ENCODE data around the gene PTK6.

PTK6 gene

GRCh38 chr20:63507083-63507743, 30.0 kb downstream of the PTK6 start:
- no peak for DNase-seq (ENCODE audit: low read depth in 1 of 2, low spot score in 1 of 2)
- no peak overlapping the region for H3K27ac ChIP-seq (replicated peaks)
- H3K4me3 ChIP-seq (replicated peaks; ENCODE audit: insufficient read depth, low read length), result no peak overlapping the region
- no peaks in the 10 kb centered on the region for H3K27me3 ChIP-seq (ENCODE audit: insufficient read depth, poor library complexity, severe bottlenecking)
- no peak for TF ChIP-seq POLR2AphosphoS5 (IDR thresholded peaks at IDR 0.05; ENCODE audit: low read depth)
- TF ChIP-seq, protein P1, sequence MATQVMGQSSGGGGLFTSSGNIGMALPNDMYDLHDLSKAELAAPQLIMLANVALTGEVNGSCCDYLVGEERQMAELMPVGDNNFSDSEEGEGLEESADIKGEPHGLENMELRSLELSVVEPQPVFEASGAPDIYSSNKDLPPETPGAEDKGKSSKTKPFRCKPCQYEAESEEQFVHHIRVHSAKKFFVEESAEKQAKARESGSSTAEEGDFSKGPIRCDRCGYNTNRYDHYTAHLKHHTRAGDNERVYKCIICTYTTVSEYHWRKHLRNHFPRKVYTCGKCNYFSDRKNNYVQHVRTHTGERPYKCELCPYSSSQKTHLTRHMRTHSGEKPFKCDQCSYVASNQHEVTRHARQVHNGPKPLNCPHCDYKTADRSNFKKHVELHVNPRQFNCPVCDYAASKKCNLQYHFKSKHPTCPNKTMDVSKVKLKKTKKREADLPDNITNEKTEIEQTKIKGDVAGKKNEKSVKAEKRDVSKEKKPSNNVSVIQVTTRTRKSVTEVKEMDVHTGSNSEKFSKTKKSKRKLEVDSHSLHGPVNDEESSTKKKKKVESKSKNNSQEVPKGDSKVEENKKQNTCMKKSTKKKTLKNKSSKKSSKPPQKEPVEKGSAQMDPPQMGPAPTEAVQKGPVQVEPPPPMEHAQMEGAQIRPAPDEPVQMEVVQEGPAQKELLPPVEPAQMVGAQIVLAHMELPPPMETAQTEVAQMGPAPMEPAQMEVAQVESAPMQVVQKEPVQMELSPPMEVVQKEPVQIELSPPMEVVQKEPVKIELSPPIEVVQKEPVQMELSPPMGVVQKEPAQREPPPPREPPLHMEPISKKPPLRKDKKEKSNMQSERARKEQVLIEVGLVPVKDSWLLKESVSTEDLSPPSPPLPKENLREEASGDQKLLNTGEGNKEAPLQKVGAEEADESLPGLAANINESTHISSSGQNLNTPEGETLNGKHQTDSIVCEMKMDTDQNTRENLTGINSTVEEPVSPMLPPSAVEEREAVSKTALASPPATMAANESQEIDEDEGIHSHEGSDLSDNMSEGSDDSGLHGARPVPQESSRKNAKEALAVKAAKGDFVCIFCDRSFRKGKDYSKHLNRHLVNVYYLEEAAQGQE (IDR thresholded peaks at IDR 0.05; ENCODE audit: insufficient replicate concordance, low read depth), result no peak
- TF ChIP-seq, protein P2, sequence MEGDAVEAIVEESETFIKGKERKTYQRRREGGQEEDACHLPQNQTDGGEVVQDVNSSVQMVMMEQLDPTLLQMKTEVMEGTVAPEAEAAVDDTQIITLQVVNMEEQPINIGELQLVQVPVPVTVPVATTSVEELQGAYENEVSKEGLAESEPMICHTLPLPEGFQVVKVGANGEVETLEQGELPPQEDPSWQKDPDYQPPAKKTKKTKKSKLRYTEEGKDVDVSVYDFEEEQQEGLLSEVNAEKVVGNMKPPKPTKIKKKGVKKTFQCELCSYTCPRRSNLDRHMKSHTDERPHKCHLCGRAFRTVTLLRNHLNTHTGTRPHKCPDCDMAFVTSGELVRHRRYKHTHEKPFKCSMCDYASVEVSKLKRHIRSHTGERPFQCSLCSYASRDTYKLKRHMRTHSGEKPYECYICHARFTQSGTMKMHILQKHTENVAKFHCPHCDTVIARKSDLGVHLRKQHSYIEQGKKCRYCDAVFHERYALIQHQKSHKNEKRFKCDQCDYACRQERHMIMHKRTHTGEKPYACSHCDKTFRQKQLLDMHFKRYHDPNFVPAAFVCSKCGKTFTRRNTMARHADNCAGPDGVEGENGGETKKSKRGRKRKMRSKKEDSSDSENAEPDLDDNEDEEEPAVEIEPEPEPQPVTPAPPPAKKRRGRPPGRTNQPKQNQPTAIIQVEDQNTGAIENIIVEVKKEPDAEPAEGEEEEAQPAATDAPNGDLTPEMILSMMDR (IDR thresholded peaks at IDR 0.05; ENCODE audit: insufficient read depth, low read length), result no peak
- no peak for TF ChIP-seq SPI1 (IDR thresholded peaks at IDR 0.05; ENCODE audit: borderline replicate concordance, low read depth)
- no peak for TF ChIP-seq GABPA (IDR thresholded peaks at IDR 0.05; ENCODE audit: low read depth)

GRCh38 chr20:63505723-63506122, 31.5 kb downstream of the PTK6 start:
- DNase-seq (ENCODE audit: low read depth in 1 of 2, low spot score in 1 of 2), result no peak
- Histone ChIP-seq H3K4me3 (replicated peaks; ENCODE audit: insufficient read depth, low read length) (no peak overlapping the region), H3K27ac (replicated peaks) (no peak overlapping the region), H3K27me3 (ENCODE audit: insufficient read depth, poor library complexity, severe bottlenecking) (no peaks in the 10 kb centered on the region)
- TF ChIP-seq, protein P1 (IDR thresholded peaks at IDR 0.05; ENCODE audit: insufficient replicate concordance, low read depth), result no peak
- TF ChIP-seq POLR2AphosphoS5 (IDR thresholded peaks at IDR 0.05; ENCODE audit: low read depth) (no peak), GABPA (IDR thresholded peaks at IDR 0.05; ENCODE audit: low read depth) (no peak), SPI1 (IDR thresholded peaks at IDR 0.05; ENCODE audit: borderline replicate concordance, low read depth) (no peak)
- TF ChIP-seq, protein P2 (IDR thresholded peaks at IDR 0.05; ENCODE audit: insufficient read depth, low read length), result no peak

GRCh38 chr20:63505281-63505680, 31.9 kb downstream of the PTK6 start:
- no peak for DNase-seq (ENCODE audit: low read depth in 1 of 2, low spot score in 1 of 2)
- Histone ChIP-seq H3K27ac (replicated peaks) (no peak overlapping the region), H3K27me3 (ENCODE audit: insufficient read depth, poor library complexity, severe bottlenecking) (no peaks in the 10 kb centered on the region), H3K4me3 (replicated peaks; ENCODE audit: insufficient read depth, low read length) (no peak overlapping the region)
- TF ChIP-seq POLR2AphosphoS5 (IDR thresholded peaks at IDR 0.05; ENCODE audit: low read depth), result no peak
- no peak for TF ChIP-seq SPI1 (IDR thresholded peaks at IDR 0.05; ENCODE audit: borderline replicate concordance, low read depth)
- TF ChIP-seq, protein P2 (IDR thresholded peaks at IDR 0.05; ENCODE audit: insufficient read depth, low read length), result no peak
- TF ChIP-seq, protein P1 (IDR thresholded peaks at IDR 0.05; ENCODE audit: insufficient replicate concordance, low read depth), result no peak
- no peak for TF ChIP-seq GABPA (IDR thresholded peaks at IDR 0.05; ENCODE audit: low read depth)
